ENCODE measurements around the gene COX4I2.
"Not testable (repeated sequence)": the region's sequence is repeated elsewhere in the genome, so short reads cannot be mapped to it uniquely, and the experiment has no call there.

COX4I2 gene

DNA sequence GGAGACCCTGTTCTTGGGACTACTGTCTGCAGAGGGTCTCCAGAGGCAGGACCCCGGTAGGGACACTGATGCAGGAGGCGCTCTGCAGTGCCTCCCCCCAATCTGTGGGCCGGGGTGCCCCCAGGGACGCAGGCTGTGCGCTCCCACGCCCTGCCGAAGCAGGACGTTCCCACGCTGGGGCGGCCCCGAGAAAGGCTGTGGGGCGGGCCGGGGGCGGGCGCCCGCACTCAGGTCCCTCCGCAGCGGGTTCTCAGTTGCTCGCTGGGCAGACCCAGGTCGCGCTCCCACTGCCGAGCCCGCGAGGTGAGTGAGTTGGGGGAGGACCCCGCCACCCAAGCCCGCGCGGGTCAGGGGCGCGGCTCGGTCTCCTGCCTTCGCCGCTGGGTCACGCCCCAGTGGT lies at the start of gene COX4I2:
COX4I2 (plus strand) TSS at position 253 of the 400 bp plus-strand sequence. CDS start 1,106 bp downstream, outside the sequence.
- no peak for DNase-seq (ENCODE audit: low read depth)

- DNase-seq (ENCODE audit: low read depth) = no peak
Observed at GRCh38 chr20:31590717-31591225, 46.9 kb upstream of the COX4I2 start.

DNA sequence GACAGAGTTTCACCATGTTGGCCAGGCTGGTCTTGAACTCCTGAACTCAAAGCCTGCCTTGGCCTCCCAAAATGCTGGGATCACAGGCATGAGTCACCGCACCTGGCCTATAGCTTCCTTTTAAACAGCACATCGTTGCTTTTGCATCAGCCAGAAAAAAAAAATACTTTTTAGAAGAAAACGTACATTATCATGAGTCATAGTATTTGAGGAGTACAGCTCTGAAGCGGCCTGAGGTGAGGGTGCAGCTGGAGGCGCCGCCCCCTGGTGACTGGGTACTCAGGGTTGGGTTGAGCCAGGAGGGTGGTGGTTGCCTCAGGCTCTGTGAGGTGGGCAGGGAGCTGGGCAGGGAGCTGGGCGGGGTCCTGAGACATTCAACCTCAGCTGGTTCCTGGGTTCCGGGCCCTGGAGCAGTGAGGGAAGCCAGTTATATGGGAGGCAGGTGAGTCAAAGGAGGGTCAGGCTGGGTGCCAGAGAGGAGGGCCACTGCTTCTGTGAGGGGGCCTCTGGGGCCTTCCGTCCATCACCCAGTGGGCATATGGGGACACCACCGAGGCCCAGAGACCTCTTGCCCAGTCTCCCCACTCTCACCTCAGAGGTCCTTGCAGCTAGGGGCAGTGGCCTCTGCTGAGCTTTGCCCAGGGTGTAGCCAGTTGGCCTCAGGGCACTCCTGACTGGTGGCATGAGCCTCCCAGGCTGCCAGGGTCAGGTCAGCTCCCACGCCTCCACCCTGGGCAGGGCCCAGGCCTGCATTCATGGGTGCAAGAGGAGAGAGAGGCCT lies 44.3 kb upstream of the COX4I2 start:
- peak; percentile 88 for DNase-seq (ENCODE audit: low read depth)

DNA sequence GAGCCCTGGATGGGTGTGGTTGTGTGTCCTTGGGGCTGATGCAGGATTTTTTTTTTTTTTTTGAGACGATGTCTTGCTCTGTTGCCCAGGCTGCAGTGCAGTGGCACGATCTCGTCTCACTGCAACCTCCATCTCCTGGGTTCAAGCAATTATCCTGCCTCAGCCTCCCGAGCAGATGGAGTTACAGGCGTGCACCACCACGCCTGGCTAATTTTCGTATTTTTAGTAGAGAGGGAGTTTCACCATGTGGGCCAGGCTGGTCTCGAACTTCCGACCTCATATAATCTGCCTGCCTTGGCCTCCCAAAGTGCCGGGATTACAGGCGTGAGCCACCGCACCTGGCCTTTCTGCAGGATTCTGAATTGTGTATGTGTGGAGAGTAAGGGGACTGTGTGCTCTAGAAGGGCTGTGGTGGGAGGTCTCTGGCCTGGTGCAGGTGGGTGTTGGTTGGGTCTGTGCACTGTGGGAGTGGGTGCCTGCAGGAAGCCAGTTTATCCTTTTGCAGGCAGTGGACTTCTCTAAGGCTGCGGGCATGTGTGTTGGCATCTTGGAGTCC lies 43.6 kb upstream of the COX4I2 start:
- DNase-seq (ENCODE audit: low read depth) = no peak

DNA sequence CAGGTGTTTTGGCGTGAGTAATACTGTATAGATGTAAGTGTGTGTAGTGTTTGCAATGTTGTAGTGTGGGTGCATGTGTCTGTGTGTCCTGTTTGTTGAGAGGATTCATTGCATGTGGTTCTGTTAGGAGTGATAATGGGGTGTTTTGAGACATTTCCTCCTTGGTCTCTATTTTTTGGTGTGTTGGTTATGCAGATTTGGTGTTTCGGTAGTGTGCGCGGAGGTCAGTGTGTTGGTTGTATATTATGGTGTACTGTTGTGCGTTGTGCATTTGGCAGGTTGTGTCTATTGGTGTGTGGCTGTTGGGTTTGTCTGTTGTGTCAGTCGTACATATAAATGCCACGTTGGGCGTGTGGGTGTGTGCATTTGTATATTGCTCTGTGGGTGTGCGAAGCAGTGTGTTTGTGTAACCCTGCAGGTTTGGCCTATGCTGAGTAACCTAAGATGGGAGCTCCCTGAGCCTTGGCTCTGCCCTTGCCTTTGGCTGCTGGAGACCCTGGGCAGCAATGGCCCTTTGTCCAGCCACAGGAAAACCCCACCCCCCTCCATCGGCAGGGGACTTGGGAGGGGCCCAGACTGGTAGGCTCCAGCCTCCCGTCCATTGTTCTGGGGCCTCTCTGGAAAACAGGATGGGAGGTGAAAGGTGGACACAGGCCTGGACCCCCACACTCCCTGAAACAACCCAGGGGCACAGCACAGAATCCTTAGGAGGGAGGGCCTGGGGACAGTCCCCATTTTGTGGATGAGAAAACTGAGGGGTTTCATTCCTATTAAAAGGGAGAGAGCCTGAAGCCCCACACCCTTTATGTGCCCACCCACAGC lies 42.9 kb upstream of the COX4I2 start:
- no peak for DNase-seq (ENCODE audit: low read depth)

DNA sequence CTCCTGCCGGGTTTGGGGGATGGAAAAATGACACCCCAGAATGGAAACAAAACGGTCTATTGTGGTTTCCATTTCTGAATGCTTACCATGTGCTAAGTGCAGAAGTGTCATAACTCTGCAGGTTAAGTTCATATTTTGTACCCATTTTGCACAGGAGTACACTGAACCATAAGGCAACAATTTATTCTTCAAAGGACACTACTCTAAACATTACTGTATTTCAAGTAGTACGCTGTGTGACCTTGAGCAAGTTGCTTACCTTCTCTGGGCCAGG lies 42.4 kb upstream of the COX4I2 start:
- no peak for DNase-seq (ENCODE audit: low read depth)

GRCh38 chr20:31595654-31596411 lies 41.9 kb upstream of the COX4I2 start:
- DNase-seq (ENCODE audit: low read depth) = peak; percentile 98

- not testable (repeated sequence) for DNase-seq (ENCODE audit: low read depth)
Observed at GRCh38 chr20:31596412-31596715, 41.3 kb upstream of the COX4I2 start.

DNA sequence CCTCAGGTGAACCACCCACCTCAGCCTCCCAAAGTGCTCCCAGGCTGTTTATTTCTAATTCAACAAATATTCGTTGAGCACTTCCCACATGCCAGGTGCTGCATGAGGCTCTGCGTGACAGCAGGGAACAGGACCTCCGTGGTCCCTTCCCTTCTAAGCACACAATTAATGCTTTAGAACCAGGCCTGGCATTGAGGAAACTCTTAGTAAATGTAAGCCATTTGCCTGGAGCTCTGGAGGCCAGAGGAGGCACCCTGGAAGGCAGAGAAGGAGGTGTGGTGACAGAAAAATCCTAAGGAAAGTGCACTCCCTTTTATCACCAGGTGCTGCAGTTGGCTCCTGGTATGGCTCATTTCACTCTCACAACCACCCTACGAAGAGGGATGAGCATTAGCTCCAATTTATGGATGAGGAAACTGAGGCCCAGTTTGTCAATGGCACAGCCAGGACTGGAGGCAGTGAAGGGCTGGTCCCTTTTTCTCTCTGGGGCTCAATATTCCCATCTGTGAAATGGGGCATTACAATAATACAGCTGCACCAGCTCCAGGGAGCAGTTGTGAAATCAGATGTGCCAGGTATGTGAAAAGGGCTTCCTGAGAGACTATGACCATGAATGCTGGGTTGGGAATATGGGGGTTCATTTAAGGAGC lies 40.8 kb upstream of the COX4I2 start:
- DNase-seq (ENCODE audit: low read depth) = no peak

- no peak for DNase-seq (ENCODE audit: low read depth)
Observed at GRCh38 chr20:31597481-31597855, 40.2 kb upstream of the COX4I2 start.

- no peak for DNase-seq (ENCODE audit: low read depth)
Observed at GRCh38 chr20:31602431-31602778, 35.3 kb upstream of the COX4I2 start.

- peak; percentile 84 for DNase-seq (ENCODE audit: low read depth)
Observed at GRCh38 chr20:31602779-31603441, 34.8 kb upstream of the COX4I2 start.

GRCh38 chr20:31603822-31604566 lies 33.7 kb upstream of the COX4I2 start:
- peak; percentile 96 for DNase-seq (ENCODE audit: low read depth)

- DNase-seq (ENCODE audit: low read depth) = no peak
Observed at GRCh38 chr20:31604567-31605030, 33.1 kb upstream of the COX4I2 start.

DNA sequence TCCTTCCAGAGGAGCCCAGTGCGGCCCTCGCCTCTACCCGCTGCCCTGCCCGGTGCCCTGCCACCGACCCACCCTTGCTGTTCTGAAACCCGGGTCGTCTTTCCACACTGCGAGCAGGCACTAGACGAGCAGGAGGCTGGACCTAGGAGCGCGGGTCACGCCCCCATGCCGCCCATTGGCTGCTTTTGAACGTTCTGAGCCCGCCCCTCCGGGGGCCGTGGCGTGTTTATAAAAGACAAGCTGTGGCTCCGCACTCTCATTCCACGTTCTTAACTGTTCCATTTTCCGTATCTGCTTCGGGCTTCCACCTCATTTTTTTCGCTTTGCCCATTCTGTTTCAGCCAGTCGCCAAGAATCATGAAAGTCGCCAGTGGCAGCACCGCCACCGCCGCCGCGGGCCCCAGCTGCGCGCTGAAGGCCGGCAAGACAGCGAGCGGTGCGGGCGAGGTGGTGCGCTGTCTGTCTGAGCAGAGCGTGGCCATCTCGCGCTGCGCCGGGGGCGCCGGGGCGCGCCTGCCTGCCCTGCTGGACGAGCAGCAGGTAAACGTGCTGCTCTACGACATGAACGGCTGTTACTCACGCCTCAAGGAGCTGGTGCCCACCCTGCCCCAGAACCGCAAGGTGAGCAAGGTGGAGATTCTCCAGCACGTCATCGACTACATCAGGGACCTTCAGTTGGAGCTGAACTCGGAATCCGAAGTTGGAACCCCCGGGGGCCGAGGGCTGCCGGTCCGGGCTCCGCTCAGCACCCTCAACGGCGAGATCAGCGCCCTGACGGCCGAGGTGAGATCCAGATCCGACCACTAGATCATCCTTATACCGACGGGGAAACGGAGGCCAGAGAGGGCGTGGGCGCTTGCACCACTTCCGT lies 32.4 kb upstream of the COX4I2 start, which contains the start of gene ID1:
ID1 (plus strand) TSS at position 259 of the 871 bp plus-strand sequence; CDS start at position 358, 99 bp downstream.
- DNase-seq (ENCODE audit: low read depth) = peak; percentile 97

GRCh38 chr20:31605902-31606803 lies 31.6 kb upstream of the COX4I2 start:
- peak; percentile 37 for DNase-seq (ENCODE audit: low read depth)

GRCh38 chr20:31606804-31607639 lies 30.7 kb upstream of the COX4I2 start:
- DNase-seq (ENCODE audit: low read depth) = peak; percentile 71

Measured in EH (cell line).